ENCODE data around the gene EXOC4. TPM values are rescaled to one million over a fixed set of nuclear protein-coding genes. Genes with fewer than 3 reads are reported as not detected.

The EXOC4 gene
- total and polyA plus RNA-seq, 2 of the 8 experiments (the other 6 are each of a cell fraction or from before 2014, with no cell fraction given), result 27.0 to 67.3 TPM

DNA sequence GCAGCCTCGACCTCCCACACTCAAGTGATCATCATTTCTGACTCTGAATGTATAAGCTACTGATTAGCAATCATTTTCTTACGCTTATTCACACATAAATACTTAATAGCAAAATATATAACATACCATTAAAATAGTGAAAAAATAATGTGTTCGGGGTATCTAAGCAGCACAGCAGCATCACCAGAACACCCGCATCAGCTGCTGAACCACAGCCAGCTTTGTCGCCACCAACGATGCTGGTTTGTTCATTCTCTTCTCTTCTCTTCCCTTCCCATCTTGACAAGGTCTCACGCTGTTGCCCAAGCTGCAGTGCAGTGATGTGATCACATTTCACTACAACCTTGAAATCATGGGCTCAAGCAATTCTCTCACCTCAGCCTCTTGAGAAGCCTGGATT is 449.2 kb downstream of the EXOC4 start:
- H2BK5ac ChIP-seq (ENCODE audit: low read depth, low read length), result no peak overlapping the region
- FAIRE-seq, result no peak
- H3K36me3 ChIP-seq (ENCODE audit: control insufficient read depth in 2 of 4, insufficient read depth in 4 of 4, low read length in 3 of 4), result no peaks in the 10 kb centered on the region
- no peak overlapping the region for H3K27ac ChIP-seq (ENCODE audit: low read depth, low read length)
- CTCF ChIA-PET (ENCODE audit: partially characterized antibody), result no interaction called here
- no peak overlapping the region for H3K14ac ChIP-seq (ENCODE audit: insufficient read length)
- H2BK20ac ChIP-seq (ENCODE audit: low read length), result no peak overlapping the region
- no peak overlapping the region for H4K5ac ChIP-seq (ENCODE audit: insufficient read length, low read depth, low read length)
- no peaks in the 10 kb centered on the region for H3K4me1 ChIP-seq (replicated peaks in 1 of 4; ENCODE audit: control insufficient read depth in 3 of 4, insufficient read depth in 4 of 4, low read length in 3 of 4)
- no peak overlapping the region for H3K4me2 ChIP-seq (ENCODE audit: insufficient read depth in 1 of 2, low read depth in 2 of 2, low read length in 2 of 2)
- no peak overlapping the region for H2BK15ac ChIP-seq (ENCODE audit: low read length)
- H2BK12ac ChIP-seq (ENCODE audit: low read depth, low read length), result no peak overlapping the region
- POLR2A ChIA-PET (ENCODE audit: partially characterized antibody), result no interaction called here
- H2AK5ac ChIP-seq (ENCODE audit: low read depth, low read length), result no peak overlapping the region
- WGBS, 2 experiments (ENCODE audit: extremely low coverage in 1 of 2, insufficient coverage in 1 of 2, insufficient read length in 1 of 2, insufficient replicate concordance in 2 of 2, low coverage in 1 of 2, low lambda C conversion rate in 2 of 2, missing lambda C conversion rate in 1 of 2), result 69% methylated on average over 4 of the region's 7 CpGs; no CpG with 5 or more reads in 1 of the 2 experiments
- no peak overlapping the region for H3K23ac ChIP-seq (ENCODE audit: insufficient read length)
- H4K91ac ChIP-seq (replicated peaks; ENCODE audit: insufficient read length, low read length), result no peak overlapping the region
- H4K20me1 ChIP-seq (replicated peaks in 1 of 2; ENCODE audit: control insufficient read depth in 1 of 2, insufficient read depth in 2 of 2, low read length in 2 of 2), result no peaks in the 10 kb centered on the region
- H3K27me3 ChIP-seq (replicated peaks in 1 of 4; ENCODE audit: control insufficient read depth in 3 of 4, extremely low read depth in 1 of 4, insufficient read depth in 3 of 4, low read length in 3 of 4), result no peaks in the 10 kb centered on the region
- no peaks in the 10 kb centered on the region for H3K23me2 ChIP-seq (ENCODE audit: low read depth, low read length)
- no peak overlapping the region for H3K4ac ChIP-seq (replicated peaks; ENCODE audit: insufficient read length, low read depth, low read length)
- H3K4me3 ChIP-seq (ENCODE audit: extremely low read depth in 1 of 4, insufficient read depth in 2 of 4, low read depth in 3 of 4, low read length in 4 of 4), result no peak overlapping the region
- H3K18ac ChIP-seq (ENCODE audit: extremely low read depth, low read length), result no peak overlapping the region; the same call in 1 of the 2 replicates
- H3K79me1 ChIP-seq (ENCODE audit: low read depth, low read length), result no peaks in the 10 kb centered on the region
- no peak overlapping the region for H4K8ac ChIP-seq (ENCODE audit: extremely low read depth, insufficient read depth, low read length)
- no peaks in the 10 kb centered on the region for H3K9me3 ChIP-seq (ENCODE audit: insufficient read depth in 2 of 2, low read depth in 1 of 2, low read length in 1 of 2)
- no peak overlapping the region for H3K9ac ChIP-seq (replicated peaks in 1 of 4; ENCODE audit: extremely low read depth in 1 of 4, low read depth in 3 of 4, low read length in 3 of 4)
- DNase-seq (ENCODE audit: low read depth in 1 of 2, low spot score in 2 of 2), result no peak
- H2BK120ac ChIP-seq (replicated peaks; ENCODE audit: low read depth, low read length), result no peak overlapping the region
- H2AFZ ChIP-seq (ENCODE audit: low read length), result no peak overlapping the region
- no peak overlapping the region for H3K56ac ChIP-seq (replicated peaks; ENCODE audit: insufficient read length, low read depth, low read length)
- H3K79me2 ChIP-seq (ENCODE audit: control insufficient read depth in 1 of 2, insufficient read depth in 2 of 2, low read length in 2 of 2), result no peaks in the 10 kb centered on the region
- TF ChIP-seq, protein P1, sequence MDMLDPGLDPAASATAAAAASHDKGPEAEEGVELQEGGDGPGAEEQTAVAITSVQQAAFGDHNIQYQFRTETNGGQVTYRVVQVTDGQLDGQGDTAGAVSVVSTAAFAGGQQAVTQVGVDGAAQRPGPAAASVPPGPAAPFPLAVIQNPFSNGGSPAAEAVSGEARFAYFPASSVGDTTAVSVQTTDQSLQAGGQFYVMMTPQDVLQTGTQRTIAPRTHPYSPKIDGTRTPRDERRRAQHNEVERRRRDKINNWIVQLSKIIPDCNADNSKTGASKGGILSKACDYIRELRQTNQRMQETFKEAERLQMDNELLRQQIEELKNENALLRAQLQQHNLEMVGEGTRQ (IDR thresholded peaks at IDR 0.05; ENCODE audit: low read length), result no peak
- TF ChIP-seq NRF1 (IDR thresholded peaks at IDR 0.05; ENCODE audit: low read depth, low read length), result no peak
- no peak for TF ChIP-seq SAP30 (IDR thresholded peaks at IDR 0.05; ENCODE audit: insufficient read depth, insufficient replicate concordance, low read length)
- TF ChIP-seq EP300 (IDR thresholded peaks at IDR 0.05; ENCODE audit: borderline replicate concordance in 1 of 2, low read depth in 2 of 2, low read length in 2 of 2), result no peak
- TF ChIP-seq KDM1A (IDR thresholded peaks at IDR 0.05; ENCODE audit: borderline replicate concordance, low read length), result no peak
- no peak for TF ChIP-seq ASH2L (IDR thresholded peaks at IDR 0.05; ENCODE audit: low read length)
- TF ChIP-seq EZH2 (IDR thresholded peaks at IDR 0.05; ENCODE audit: low read depth, low read length, severe bottlenecking), result no peak
- TF ChIP-seq RBBP5 (IDR thresholded peaks at IDR 0.05; ENCODE audit: borderline replicate concordance, low read depth, low read length), result no peak
- TF ChIP-seq RAD21 (IDR thresholded peaks at IDR 0.05 in 1 of 2, conservative IDR thresholded peaks at IDR 0.05 in 1 of 2; ENCODE audit: low read depth in 2 of 2, low read length in 2 of 2), result no peak
- TF ChIP-seq SRF (IDR thresholded peaks at IDR 0.05; ENCODE audit: low read depth, low read length), result no peak
- TF ChIP-seq POU5F1 (IDR thresholded peaks at IDR 0.05; ENCODE audit: low read depth, low read length), result no peak
- no peak for TF ChIP-seq CHD1 (IDR thresholded peaks at IDR 0.05; ENCODE audit: low read depth, low read length)
- no peak for TF ChIP-seq CEBPB (IDR thresholded peaks at IDR 0.05; ENCODE audit: low read depth, low read length)
